Choroid plexus epithelial cell (primary cell): Measurements from ENCODE around the gene CAPN3.
A peak's percentile ranks its signal among the peaks of the same experiment; 100 is the strongest.
"Not testable (repeated sequence)": the region's sequence is repeated elsewhere in the genome, so short reads cannot be mapped to it uniquely, and the experiment has no call there.

Experiments
- DNase-seq: peaks from one replicate; pipeline ENCODE4 v3.0.0-alpha.2; 2010; ENCODE audit warnings: low read depth
- H3K4me3 ChIP-seq: 2 replicates; pipeline ENCODE4 v1.5.1; 2011; ENCODE audit warnings: low read depth, mild to moderate bottlenecking, control low read depth, low read length, moderate library complexity
- TF ChIP-seq, protein P1 (sequence below): conservative IDR thresholded peaks from 2 replicates; pipeline ENCODE4 v1.5.1; 2011; ENCODE audit warnings: low read depth, mild to moderate bottlenecking, control low read depth, inconsistent platforms, low read length, moderate library complexity

CAPN3 gene

GRCh38 chr15:42359249-42359648, at the start of gene CAPN3:
Gene CAPN3, plus strand, starts transcription at chr15:42359501. Its CDS starts 305 bp downstream, at chr15:42359806.
- no peak for DNase-seq
- TF ChIP-seq, protein P1, sequence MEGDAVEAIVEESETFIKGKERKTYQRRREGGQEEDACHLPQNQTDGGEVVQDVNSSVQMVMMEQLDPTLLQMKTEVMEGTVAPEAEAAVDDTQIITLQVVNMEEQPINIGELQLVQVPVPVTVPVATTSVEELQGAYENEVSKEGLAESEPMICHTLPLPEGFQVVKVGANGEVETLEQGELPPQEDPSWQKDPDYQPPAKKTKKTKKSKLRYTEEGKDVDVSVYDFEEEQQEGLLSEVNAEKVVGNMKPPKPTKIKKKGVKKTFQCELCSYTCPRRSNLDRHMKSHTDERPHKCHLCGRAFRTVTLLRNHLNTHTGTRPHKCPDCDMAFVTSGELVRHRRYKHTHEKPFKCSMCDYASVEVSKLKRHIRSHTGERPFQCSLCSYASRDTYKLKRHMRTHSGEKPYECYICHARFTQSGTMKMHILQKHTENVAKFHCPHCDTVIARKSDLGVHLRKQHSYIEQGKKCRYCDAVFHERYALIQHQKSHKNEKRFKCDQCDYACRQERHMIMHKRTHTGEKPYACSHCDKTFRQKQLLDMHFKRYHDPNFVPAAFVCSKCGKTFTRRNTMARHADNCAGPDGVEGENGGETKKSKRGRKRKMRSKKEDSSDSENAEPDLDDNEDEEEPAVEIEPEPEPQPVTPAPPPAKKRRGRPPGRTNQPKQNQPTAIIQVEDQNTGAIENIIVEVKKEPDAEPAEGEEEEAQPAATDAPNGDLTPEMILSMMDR: no peak
- no peak within 1 kb of the TSS for H3K4me3 ChIP-seq

GRCh38 chr15:42313463-42313862, 45.8 kb upstream of the CAPN3 start:
- no peak overlapping the region for H3K4me3 ChIP-seq
- DNase-seq: no peak
- TF ChIP-seq, protein P1: no peak

DNA sequence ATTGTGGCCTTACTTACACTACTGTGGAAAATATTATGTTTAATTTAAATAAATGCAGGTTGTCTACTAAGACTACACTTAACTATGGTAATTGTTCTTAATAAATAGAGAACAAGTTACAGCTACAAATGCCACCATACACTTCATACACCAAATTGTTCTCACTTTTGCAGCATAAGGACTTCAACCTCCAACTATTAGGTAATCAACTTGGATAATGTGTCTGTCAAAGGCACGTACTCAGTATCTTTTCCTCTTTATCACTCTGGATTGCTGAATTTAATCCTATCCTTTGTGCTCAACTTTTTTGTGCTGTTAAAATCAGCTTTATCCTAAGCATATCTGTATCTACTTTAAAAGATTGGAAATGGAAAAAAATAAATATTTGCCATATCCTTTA, 44.5 kb upstream of the CAPN3 start:
- H3K4me3 ChIP-seq: no peak overlapping the region
- DNase-seq: no peak
- TF ChIP-seq, protein P1: no peak

DNA sequence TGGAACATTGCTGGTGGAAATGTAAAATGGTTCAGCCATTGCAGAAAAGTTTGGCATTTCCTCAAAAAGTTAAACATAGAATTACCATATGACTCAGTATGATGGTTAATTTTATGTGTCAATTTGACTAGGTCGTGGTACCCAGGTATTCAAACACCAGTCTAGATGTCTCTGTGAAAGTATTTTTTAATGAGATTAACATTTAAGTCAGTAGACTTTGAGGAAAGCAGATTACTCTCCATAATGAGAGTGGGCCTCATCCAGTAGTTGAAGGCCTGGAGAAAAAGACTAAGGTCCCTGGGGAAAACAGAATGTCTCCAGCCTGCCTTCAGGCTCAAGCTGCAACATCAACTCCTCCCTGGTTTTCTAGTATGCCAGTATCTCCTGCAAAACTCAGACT, 43.8 kb upstream of the CAPN3 start:
- no peak overlapping the region for H3K4me3 ChIP-seq
- DNase-seq: no peak
- TF ChIP-seq, protein P1: no peak

DNA sequence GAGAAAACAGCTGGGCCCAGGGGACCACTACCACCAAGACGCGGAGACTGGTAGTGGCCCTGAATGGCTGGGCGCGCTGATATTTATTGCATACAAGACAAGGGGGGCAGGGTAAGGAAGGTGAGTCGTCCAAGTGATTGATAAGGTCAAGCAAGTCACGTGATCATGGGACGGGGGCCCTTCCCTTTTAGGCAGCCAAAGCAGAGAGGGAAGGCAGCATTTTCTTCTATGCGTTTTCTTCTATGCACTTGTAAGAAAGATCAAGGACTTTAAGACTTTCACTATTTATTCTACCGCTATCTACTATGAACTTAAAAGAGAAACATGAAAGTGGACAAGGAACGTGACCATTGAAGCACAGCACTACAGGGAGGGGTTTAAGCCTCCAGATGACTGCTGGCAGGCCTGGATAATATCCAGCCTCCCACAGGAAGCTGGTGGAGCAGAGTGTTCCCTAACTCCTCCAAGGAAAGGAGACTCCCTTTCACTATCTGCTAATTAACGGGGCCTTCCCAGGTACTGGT, 43.0 kb upstream of the CAPN3 start:
- H3K4me3 ChIP-seq, DNase-seq: not testable (repeated sequence)

- no peak overlapping the region for H3K4me3 ChIP-seq
- DNase-seq: no peak
- TF ChIP-seq, protein P1: no peak
Measured at GRCh38 chr15:42319206-42319605, 40.1 kb upstream of the CAPN3 start.

DNA sequence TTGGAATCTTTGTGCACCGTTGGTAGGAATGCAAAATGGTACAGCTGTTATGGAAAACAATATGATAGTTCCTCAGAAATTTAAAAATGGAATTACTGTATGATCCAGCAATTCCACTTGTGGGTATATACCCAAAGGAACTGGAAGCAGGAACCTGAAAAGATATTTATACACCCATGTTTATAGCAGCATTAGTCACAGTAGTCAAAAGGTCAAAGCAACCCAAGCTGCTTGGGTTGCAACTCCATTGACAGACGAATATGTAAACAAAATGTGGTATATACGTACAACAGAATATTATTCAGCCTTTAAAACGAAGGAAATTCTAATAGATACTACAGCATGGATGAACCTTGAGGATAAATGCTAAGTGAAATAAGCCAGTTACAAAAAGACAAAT, 35.0 kb upstream of the CAPN3 start:
- no peak overlapping the region for H3K4me3 ChIP-seq
- DNase-seq: peak; percentile 62
- TF ChIP-seq, protein P1: no peak
